ENCODE measurements around the gene CX3CL1.

CX3CL1 gene

DNA sequence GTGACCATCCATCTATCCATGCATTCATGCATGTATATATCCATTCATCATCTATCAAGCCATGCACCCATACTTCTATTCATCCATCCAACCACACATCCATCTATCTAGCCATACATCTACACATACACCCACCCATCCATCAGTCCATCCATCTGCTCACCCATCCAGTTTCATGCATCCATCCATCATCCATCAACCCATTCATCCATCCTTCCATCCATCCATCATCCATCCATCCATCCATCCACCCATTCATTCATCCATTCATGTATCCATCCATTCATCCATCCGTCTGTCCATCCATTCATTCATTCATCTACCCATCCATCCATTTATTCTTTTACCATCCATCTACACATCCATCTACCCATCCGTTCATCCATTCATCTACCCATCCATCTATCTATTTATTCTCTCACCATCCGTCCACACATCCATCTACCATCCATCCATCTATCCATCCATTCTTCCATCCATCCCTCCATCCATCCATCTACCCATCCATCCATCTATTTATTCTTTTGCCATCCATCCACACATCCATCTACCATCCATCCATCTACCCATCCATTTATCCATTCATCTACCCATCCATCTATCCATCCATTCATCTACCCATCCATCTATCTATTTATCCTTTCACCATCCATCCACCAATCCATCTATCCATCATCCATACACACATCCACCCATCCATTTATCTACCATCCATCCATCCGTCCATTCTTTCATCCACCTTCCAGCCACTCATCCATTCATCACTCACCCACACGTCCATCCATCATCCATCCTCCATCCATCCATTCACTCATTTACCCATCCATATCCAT lies 35.4 kb downstream of the CX3CL1 start:
- DNase-seq = no peak

DNA sequence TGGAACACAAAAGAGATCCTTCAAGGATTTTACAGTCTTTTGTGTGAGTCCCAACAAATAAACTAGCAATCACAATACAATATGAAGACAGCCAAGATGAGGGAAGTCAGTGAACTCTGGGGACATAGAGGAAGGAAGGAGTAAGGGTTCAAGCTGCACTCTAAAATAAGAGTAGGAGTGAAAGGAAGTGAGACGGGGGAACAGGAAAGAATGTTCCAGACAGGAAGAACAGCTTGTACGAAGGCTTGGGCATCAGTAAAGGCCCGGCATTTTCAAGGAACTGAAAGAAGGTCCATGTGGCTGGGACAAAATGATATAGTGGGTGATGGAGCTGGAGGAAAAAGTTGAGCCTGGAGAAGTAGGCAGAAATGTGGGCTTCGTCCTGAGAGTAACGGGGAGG lies 36.8 kb downstream of the CX3CL1 start:
- no peak for DNase-seq

DNA sequence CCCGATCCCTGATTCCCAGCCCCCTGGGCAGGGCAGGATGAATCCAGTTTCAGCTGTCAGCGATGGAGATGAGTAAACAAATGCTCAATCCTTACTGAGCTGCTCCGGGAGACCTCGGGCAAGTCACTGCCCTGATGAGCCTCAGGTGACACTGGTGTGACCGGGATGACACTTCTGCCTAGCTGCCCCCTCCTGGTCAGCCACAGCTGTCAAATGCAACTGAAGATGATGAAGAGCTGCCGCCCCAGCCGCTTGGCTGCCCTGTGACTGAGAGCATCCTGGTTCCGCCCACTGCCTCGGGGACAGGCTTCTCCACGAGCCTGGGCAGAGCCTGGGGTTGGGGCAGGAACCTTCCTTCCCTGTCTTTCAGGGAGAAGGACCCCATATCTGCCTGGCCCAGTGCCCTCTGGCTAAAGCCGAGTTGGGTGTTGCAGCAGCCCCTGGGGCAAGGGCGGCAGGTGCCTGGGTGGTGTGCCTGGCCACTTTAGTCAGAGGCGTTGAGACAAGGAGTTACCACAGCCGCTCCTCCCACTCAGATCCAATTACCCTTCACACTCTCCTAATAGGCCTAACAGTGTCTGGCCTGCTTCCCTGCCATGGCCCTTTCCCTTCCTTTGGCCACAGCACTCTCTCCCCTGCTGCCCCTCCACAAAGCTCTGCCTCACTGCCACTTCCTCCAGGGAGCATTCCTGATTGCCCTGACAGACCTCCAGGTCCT lies 37.7 kb downstream of the CX3CL1 start:
- DNase-seq = no peak

DNA sequence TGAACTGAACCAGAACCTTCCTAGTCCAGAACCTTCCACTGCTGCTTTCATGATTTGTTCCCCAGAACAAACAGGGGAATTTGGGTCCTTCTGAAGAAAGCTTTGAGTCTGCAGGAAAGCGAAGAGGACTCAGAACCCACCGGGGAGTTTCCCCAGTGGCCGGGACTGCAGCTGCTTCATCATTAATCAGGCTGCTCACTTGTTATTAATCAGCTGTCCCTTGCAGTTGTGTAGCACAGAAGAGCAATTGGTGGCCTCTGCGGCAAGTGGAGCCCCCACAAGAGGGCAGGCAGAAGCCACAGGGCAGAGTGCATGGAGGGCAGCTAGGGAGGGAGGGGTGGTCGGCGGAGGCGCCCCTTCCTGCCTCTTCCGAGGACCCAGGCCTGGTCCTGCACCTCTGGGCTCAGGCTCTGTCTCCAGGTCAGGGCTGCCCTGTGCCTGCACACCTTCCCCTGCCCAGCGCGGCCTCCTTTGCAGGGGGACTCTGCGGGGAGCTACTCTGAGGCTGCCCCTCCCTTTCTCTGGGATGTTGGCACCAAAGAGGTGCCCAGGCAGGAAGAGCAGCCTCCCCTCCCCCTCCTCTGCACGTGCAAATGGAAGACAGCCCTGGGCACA lies 39.2 kb downstream of the CX3CL1 start:
- no peak for DNase-seq

DNA sequence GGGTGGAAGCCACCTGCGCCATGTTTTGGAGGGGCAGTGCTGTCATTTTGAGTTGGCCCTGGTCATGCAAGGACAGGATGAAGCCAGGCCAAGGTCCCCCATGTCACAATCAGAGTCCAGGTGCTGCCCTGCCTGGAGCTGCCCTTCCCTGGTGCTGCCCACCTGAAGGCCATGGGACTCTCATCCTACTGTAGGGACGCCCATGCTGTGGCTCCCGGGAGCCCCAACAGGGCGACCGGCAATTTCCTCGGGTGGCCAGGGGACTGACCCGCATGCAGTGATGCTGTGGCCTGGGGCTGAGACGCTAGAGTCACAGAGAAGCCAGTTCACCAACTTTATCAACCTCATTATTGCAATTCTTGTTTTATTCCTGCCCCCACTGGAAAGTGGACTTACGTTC lies 40.3 kb downstream of the CX3CL1 start:
- no peak for DNase-seq

DNA sequence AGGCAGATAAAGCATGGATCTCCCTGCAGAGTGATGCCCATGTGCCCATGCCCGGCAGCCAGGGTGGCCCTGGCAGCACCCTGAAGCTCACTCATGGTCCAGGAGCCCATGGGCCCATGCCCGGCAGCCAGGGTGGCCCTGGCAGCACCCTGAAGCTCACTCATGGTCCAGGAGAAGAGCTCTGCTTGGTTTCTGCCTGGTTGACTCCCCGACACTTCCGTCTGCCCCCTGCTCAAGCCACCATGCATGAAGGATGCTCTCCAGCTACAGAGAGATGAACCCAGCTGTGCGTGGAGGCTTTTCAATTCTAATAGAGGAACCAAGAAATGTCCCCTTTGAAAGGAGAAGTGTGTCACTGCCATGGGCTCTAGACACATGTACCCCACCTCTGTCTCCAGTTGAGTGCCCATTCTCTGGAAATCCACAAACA lies 41.0 kb downstream of the CX3CL1 start:
- DNase-seq = no peak

DNA sequence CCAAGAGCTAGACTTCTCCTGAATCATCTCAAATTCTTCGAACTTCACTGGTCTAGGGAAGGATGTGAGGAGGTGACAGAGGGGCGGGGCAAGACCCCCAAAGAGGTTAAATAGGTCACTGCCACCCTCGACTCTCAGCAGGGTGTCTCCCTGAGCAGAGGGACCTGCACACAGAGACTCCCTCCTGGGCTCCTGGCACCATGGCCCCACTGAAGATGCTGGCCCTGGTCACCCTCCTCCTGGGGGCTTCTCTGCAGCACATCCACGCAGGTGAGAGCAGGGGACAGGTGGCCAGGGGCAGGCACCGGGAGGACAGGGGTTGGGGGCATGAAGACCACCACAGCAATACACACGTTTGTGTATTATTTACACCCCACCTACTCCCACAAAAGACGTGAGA lies 41.4 kb downstream of the CX3CL1 start:
- no peak for DNase-seq

DNA sequence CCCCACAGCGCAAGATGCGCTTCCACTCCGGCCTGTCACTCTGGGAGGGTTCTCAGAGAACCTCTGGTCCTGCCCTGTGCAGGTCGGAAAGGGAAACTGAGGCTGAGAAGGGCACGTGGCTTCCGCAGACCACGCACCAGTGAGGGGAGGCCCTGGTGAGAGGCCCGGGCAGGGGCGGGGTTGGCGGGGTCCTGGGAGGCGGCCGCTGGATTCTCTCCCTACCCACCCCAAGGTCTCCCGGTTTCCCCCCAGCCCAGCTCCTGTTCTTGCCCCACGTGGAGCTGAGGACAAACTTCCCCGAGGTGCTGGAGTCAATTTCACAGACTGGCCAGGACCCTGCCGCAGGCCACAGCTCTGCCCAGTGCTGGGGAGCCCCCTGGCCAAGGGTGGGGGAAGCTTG lies 43.8 kb downstream of the CX3CL1 start:
- DNase-seq = no peak

DNA sequence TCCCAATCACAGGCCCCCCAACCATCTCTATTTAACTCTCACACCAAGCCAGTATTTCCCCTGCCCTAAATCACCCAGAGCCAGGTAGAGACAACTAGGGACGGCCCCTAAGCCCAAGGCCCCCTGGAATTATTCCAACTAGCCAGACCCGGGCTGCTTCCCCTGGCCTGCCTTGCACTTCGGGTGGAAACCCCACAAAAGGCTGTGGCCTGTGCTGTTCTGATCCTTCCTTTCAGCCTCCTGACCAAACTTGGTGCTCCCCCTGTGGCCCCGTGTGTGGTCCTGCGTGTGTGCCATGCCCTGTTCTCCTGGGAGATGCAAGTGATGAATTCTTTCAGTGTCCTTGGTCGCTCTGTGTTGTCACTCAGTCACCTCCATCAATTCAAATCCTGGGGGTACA lies 47.2 kb downstream of the CX3CL1 start:
- DNase-seq = no peak

DNA sequence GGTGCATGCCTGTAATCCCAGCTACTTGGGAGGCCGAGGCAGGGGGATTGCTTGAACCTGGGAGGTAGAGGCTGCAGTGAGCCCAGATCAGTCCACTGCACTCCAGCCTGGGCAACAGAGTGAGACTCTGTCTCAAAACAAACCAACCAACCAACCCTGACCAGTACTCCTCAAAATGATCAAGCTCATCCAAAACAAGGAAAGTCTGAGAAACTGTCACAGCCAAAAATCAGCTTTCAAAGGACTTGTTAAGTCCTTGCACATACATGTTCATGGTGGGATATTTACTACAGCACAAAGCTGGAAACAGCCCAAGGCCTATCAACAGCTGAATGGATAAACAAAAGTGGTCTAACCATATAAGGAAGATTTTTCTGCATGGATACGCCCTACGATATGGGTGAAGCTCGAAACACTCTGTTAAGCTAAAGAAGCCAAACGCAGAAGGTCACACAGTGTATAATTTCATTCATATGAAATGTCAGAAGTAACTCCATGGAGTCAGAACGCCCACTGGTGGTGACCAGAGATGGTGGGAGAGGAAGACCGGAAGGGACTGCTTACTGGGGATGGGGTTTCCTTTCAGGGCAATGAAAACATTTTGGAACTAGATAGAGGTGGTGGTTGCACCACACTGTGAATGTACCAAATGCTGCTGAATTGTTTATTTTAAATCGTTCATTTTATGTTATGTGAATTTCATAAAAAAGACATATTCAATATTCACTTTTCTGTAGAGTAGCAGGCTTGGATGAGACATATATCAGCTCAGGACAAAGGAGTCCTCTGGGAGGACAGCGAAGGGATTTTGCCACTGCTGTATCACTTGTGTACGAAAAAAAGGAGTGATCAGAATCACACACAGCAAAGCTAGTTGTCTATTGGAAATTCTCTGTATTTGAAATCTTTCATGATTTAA lies 50.0 kb downstream of the CX3CL1 start:
- no peak for DNase-seq

DNA sequence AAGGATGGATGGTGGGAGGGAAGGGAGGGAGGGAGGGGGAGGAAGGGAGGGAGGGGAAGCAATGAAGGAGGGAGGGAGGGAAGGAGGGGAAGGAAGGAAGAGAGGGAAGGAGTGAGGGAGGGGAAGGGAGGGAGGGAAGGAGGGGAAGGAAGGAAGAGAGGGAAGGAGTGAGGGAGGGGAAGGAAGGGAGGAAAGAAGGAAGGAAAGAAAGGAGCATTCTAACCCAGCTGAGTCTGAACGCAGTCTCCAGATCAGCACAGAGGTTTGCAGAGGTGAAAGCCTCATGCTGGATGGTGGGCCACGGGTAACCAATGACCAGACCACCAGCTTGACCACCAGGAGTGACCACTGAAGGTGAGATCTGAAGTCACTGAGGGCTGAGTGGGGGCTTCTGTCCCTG lies 50.9 kb downstream of the CX3CL1 start:
- DNase-seq = no peak

DNA sequence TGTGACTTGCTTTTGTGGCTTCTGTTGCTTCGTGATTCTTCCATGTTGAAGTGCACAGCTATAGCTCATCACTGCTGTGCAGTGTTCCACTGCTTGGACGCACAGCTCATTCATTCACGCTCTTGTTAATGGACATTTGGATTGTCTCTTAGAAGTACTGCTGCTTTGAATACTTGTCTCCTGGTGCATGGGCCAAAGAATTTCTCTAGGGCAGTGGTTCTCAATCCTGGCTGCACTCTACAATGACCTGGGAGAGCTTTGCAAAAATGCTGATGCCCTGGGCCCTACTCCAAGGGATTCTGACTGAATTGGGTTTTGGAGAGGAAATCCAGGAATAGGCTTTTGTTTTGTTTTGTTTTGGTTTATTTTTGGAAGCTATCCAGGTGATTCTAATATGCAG lies 52.3 kb downstream of the CX3CL1 start:
- no peak for DNase-seq

DNA sequence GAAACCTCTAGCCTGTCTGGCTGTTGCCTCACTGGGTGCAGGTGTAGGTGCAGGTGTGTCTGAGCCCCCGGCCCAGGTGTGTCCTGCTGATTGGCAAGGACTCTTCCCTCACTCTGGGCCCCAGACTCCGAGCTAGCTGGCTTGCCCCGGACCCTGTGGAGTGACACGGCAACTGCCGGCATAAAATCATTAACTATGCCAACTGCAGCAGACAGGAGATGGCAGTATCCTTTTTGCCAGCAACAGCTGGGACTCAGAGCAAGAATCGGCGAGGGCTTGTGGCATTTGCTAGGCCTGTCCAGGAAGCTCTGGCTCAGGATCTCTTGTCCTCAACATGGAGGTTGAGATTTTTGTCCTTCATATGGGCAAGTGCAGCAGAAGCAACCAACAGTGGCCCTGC lies 54.1 kb downstream of the CX3CL1 start:
- no peak for DNase-seq

DNA sequence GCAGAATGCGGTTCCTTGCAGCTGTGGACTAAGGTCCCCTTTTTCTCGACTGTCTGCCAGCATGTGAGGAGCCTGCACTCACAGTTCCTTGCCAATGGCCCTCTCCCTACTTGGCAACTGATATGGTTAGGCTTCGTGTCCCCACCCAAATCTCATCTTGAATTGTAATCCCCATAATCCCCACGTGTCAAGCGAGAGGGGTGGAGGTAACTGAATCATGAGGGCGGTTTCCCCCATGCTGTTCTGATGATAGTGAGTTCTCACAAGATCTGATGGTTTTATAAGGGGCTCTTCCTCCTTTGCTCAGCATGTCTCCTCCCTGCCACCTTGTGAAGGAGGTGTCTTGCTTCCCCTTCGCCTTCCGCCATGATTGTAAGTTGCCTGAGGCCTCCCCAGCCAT lies 55.0 kb downstream of the CX3CL1 start:
- DNase-seq = no peak

DNA sequence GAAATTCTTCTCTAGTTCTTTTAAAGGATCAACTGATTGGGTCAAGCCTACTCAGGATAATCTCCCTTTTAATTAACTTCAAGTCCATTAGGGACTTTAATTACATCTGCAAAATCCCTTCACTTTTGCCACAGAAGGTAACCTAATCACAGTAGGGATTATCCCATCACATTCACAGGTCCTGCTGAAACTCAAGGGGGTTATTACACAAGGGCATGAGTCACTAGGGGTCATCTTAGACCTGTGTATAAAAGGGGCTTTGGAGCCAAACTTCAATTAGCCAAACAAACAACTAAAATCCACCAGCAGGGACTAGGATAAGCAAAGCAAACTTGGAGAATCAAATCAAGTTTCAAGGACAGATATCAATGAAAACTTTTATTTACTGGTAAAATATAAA lies 55.5 kb downstream of the CX3CL1 start:
- no peak for DNase-seq

DNA sequence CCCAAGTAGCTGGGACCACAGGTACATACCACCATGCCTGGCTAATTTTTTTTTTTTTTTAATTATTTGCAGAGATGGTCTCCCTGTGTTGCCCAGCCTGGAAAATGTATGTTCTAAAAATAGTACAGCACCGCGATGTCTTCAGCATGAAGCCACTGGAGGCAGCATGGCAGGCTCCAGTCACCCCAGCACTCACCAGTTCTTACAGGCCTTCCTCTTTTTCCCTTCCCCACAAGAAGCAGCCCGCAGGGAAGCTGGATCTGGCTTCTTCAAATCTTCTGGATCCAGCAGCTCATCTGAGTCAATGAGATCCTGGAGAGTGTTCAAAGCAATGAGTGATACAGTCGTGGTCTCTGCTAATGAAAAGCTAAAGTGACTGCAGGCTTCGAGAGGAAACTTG lies 58.7 kb downstream of the CX3CL1 start:
- DNase-seq = no peak

DNA sequence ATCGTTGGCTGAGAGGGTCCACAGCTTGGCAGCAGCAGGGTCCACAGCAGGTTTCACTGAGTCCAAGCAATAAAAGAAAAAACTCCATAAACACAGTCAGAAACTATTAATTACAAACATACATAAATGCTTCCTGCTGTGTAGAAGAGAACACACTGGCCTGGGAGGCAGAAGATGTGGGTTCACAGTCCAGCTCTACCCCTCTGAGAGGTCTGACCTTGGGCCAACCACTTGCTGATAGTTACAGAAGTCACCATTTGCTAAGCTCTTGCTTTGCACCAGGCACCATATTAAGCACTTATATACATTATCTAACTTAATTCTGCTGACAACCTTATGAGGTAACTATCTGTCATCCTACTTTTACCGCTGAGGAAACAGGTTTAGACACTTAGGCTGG lies 60.2 kb downstream of the CX3CL1 start:
- DNase-seq = no peak

DNA sequence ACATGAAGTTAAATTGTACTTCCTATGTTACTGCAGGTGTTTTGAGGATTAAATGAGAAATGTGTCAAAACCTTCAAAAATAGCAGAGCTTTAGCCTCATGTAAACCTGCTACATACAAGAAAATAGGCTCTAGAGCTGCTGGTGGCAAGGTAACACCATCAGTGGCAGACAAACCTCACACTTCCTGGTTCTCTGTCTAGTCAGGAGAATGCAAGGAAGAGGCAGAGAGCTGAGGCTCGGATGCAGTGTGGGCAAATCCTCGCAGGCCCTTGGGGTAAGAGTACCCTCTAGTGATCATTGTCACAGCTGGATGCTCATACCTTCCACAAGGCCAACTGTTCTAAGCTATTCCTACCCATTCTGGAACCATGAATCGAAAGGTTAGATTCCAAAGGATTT lies 60.7 kb downstream of the CX3CL1 start:
- no peak for DNase-seq

DNA sequence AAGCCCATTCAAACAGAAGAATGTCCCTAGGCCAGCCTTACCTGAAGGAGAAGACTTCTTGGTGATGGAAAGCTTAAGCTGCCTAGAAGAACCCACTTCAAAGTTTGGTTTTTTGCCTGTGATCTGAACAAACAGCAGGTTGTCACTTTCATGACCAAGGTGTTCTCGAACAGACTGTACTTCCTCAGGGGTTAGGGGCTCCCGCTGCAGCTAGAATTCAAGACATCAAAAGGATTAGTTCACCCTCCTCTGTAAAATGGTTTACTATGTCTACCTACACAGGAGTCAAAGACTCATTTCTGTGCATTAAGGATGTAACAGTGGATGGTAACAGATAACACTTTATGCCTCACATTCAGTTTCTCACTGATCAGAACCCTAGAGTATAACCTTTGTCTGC lies 61.7 kb downstream of the CX3CL1 start:
- no peak for DNase-seq
